G401 (cell line): ENCODE measurements around the gene ARMS2. TPM values are rescaled to one million over a fixed set of nuclear protein-coding genes. Genes with fewer than 3 reads are reported as not detected.

Experiments used
- DNase-seq: peaks from one replicate; pipeline ENCODE4 v3.0.0-alpha.2; 2015; ENCODE audit warnings: low spot score
- in situ Hi-C: cut with HindIII; loops from 2 replicates; pipeline ENCODE4 v1.10.0; 2016; ENCODE audit warnings: low sequenced_read_pairs, mixed read lengths
- total RNA-seq: library from RNA; depleted of rRNA; stranded (reverse); fragments of >200 nt; shearing (Covaris generic); gene quantifications from 2 replicates; pipeline ENCODE4 v1.2.3, GENCODE V29; 2014; rRNA removed

ARMS2 gene
- total RNA-seq, 1 experiment from 2014 or later: not detected

DNA sequence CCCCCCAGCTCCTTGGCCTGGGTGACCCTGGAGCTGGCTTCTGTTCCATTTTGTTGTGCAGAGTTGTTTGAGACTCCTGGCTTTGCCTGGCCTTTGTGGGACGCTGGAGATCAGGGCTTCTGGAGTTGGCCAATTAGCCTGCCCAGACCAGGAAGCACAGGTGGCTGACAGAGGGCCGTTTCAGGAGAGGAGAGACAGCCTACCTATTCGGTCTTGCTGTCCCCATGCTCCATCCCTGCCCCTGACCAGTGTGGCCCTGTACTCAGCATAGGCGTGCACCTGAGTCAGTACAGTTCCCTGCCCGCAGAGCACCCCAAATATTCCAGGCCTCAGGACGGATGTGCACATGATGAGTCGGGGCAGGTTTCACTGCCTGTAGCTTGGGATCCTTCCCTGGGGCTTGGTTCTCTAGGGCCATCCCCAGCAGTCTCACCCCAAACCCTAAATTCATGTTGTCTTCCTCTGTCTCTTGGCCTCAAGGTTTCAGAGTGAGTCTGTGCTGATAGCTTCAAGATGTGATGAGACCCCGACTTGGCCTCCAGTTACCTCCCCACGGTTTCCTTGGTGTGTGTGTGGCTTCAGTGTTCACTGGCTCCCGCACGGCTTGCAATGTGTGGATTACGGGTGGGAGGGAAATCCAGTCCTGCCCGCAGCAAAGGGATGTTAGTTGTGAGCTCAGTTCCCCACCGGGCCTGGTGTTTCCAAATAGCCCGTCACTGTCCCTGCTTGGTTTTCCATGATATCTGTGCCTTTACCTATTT lies 51.6 kb downstream of the ARMS2 start:
- in situ Hi-C loops: no loop called here
- no peak for DNase-seq

Other genes with a start within 250 kb of the ARMS2 start
- gene BTBD16, start 183.4 kb upstream of the ARMS2 start, total RNA-seq: not detected in 2 replicates
- gene PLEKHA1, start 79.9 kb upstream of the ARMS2 start, total RNA-seq: 10.9 and 21.3 TPM in 2 replicates
- 4.5 and 9.2 TPM in 2 replicates for gene HTRA1, start 6.9 kb downstream of the ARMS2 start, total RNA-seq
- not detected in 2 replicates for gene DMBT1, start 106.1 kb downstream of the ARMS2 start, total RNA-seq
- not detected in 2 replicates for gene C10orf120, start 245.2 kb downstream of the ARMS2 start, total RNA-seq